Prostate gland (tissue), 2 donors: ENCODE data around the gene FAM163B. TPM values are rescaled to one million over a fixed set of nuclear protein-coding genes. Genes with fewer than 3 reads are reported as not detected.
A peak's percentile ranks its signal among the peaks of the same experiment; 100 is the strongest.

ENCODE experiments used
- DNase-seq: peaks from one replicate; pipeline ENCODE4 v3.0.0-alpha.2; 2019; ENCODE audit warnings: low spot score
- H3K27ac ChIP-seq, 2 donors: fragments of 200-600 bp; sonication (generic); 2 replicates each; pipeline ENCODE4 v1.5.1; 2017 to 2019
- H3K27me3 ChIP-seq: fragments of 200-600 bp; sonication (generic); replicated peaks from 2 replicates; pipeline ENCODE4 v1.5.1; 2019; ENCODE audit not compliant: insufficient read depth
- H3K36me3 ChIP-seq, 2 donors: fragments of 200-600 bp; sonication (generic); 1 replicate in 1 of 2; 2 replicates in 1 of 2; pipeline versions ENCODE4 v1.5.1 to v1.8.1; 2017 to 2019
- H3K4me1 ChIP-seq: fragments of 200-600 bp; sonication (generic); replicated peaks from 2 replicates; pipeline ENCODE4 v1.5.1; 2019
- H3K4me3 ChIP-seq, 2 donors: fragments of 200-600 bp; sonication (generic); 2 replicates each; pipeline ENCODE4 v1.5.1; 2017 to 2019
- H3K9me3 ChIP-seq: fragments of 200-600 bp; sonication (generic); 2 replicates; pipeline ENCODE4 v1.5.1; 2017
- POLR2A ChIP-seq: fragments of 450-650 bp; IDR thresholded peaks from one replicate; pipeline ENCODE4 v1.6.1; 2016; ENCODE audit warnings: antibody characterized with exemption, mild to moderate bottlenecking
- POLR2AphosphoS5 ChIP-seq: sonication (generic); formaldehyde crosslinking; IDR thresholded peaks from one replicate; pipeline ENCODE4 v1.6.1; 2017; ENCODE audit warnings: antibody characterized with exemption
- WGBS: methylation state at CpG from one replicate; pipeline ENCODE4 v1.1.5; 2018; 5-methylcytosine and 5-hydroxymethylcytosine counted together
- intact Hi-C: fragments of 100-400 bp; cut with DNase I; formaldehyde crosslinking; loops from one replicate; pipeline ENCODE4 v1.14.2; 2022
- total RNA-seq, 2 donors: library from RNA; depleted of rRNA; stranded (reverse); fragments of >200 nt; gene quantifications; one replicate each; pipeline ENCODE4 v1.1.0, GENCODE V29; 2016
- TF ChIP-seq, protein P1 (sequence below), 4 experiments: fragments of 200-600 bp in 2 of 4; fragments of 450-650 bp in 2 of 4; sonication (generic) in 2 of 4; IDR thresholded peaks; 1 replicate in 3 of 4; 2 replicates in 1 of 4; pipeline ENCODE4 v1.5.1; 2016 to 2019; ENCODE audit warnings: antibody characterized with exemption in 4 of 4, mild to moderate bottlenecking in 2 of 4, moderate library complexity in 2 of 4

Gene FAM163B
- total RNA-seq, 2 donors from 2014 or later, result 0.85 TPM; not detected in 1

DNA sequence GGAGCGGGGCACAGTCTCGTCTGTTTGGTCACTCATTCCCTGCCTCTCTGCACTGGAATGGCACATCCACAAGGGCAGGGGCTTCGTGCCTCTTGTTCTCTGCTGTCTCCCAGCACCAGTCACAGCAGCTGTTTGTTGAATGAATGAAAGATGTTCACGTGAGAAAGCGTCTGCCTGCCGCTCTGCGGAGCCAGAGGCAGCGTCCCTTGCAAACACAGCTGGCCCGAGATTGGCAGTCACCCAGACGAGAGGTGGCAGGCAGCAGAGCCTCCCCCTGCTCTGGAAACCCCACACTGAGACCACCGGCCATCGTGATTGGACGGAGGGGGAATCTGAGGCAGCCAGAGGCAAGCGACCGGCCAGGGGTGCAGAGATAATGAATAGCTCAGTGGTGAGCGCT, 6.0 kb upstream of the FAM163B start:
- H3K4me1 ChIP-seq, result no peaks in the 10 kb centered on the region
- WGBS, result 32% methylated on average over 16 of the region's 16 CpGs
- H3K4me3 ChIP-seq, result no peak overlapping the region
- TF ChIP-seq POLR2AphosphoS5, result no peak
- TF ChIP-seq, protein P1, sequence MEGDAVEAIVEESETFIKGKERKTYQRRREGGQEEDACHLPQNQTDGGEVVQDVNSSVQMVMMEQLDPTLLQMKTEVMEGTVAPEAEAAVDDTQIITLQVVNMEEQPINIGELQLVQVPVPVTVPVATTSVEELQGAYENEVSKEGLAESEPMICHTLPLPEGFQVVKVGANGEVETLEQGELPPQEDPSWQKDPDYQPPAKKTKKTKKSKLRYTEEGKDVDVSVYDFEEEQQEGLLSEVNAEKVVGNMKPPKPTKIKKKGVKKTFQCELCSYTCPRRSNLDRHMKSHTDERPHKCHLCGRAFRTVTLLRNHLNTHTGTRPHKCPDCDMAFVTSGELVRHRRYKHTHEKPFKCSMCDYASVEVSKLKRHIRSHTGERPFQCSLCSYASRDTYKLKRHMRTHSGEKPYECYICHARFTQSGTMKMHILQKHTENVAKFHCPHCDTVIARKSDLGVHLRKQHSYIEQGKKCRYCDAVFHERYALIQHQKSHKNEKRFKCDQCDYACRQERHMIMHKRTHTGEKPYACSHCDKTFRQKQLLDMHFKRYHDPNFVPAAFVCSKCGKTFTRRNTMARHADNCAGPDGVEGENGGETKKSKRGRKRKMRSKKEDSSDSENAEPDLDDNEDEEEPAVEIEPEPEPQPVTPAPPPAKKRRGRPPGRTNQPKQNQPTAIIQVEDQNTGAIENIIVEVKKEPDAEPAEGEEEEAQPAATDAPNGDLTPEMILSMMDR (IDR thresholded peaks at IDR 0.05), result no peak
- TF ChIP-seq POLR2A, result no peak
- intact Hi-C loops, result no loop called here
- DNase-seq, result no peak
- no peaks in the 10 kb centered on the region for H3K27me3 ChIP-seq
- no peaks in the 10 kb centered on the region for H3K9me3 ChIP-seq
- H3K27ac ChIP-seq, result no peak overlapping the region
- no peaks in the 10 kb centered on the region for H3K36me3 ChIP-seq

DNA sequence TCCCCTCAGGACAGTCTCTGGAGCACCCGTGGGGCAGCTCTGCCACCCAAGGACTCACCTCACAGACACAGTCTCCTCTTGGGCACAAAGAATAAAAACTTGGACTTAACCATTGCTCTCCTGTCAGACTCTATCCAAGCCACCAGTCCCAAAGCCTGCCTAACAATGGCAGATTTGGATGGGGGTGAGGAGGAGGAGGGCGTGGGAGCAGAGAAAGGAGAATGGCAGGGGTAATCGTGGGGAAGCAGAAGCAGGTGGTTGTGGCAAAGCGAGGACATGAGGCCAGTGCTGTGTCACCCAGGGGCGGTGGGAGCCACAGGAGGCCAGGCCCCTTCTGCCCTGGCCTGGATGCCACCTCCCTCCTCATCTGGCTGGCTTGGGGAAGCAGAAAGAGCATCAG, 5.5 kb upstream of the FAM163B start:
- 47% methylated on average over 5 of the region's 5 CpGs for whole genome bisulfite sequencing
- H3K36me3 ChIP-seq, result no peaks in the 10 kb centered on the region
- H3K4me3 ChIP-seq, result no peak overlapping the region
- TF ChIP-seq, protein P1 (IDR thresholded peaks at IDR 0.05), result no peak
- TF ChIP-seq POLR2AphosphoS5 (no peak), POLR2A (no peak)
- no peaks in the 10 kb centered on the region for H3K4me1 ChIP-seq
- DNase-seq, result no peak
- no peaks in the 10 kb centered on the region for H3K9me3 ChIP-seq
- no peak overlapping the region for H3K27ac ChIP-seq
- no peaks in the 10 kb centered on the region for H3K27me3 ChIP-seq
- intact Hi-C loops, result no loop called here

DNA sequence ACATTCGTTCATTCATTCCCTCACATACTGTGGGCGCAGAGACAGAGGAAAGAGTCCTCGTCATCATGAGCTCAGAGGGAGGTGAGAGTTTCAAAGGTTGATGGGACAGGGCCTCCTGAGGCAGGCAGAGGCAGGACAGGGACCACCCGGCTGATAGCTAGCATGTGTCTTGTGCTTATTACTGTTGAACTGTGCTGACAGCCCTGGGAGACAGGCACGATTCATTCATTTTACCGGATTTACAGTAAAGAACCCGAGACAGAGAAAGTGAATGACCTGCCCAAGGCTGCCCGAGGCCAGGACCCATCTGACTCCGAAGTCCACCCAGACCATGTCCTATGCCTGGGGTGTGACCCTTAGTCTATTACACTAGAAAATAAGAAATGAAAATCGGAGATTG, 4.9 kb upstream of the FAM163B start:
- intact Hi-C loops, result no loop called here
- TF ChIP-seq POLR2A, result no peak
- TF ChIP-seq, protein P1 (IDR thresholded peaks at IDR 0.05), result no peak

DNA sequence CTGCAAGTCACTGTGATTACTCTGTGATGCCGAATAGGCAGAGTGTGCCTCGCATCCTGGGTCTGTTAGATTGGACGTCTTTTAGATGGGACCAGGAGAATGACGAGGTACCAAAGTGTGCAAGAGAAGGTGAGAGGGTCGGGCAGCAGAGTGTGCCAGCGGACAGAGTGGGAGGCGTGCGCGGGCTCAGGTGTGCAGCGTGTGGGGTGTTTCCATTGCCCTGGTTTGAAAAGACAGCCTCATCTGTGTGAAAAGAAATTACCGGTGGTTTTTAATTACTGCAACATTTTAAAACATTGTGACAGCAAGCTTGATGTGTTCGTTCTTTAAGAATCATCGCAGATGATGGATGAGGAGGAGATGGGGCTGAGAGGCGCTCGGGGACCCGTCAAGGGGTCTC, 4.2 kb upstream of the FAM163B start:
- intact Hi-C loops, result no loop called here
- Histone ChIP-seq H3K27me3 (peaks cover 4% of the 10 kb centered on the region), H3K9me3 (no peaks in the 10 kb centered on the region), H3K36me3 (no peaks in the 10 kb centered on the region), H3K4me3 (no peak overlapping the region), H3K27ac (no peak overlapping the region), H3K4me1 (no peaks in the 10 kb centered on the region)
- WGBS, result 88% methylated on average over 16 of the region's 16 CpGs
- TF ChIP-seq, protein P1 (IDR thresholded peaks at IDR 0.05), result no peak
- TF ChIP-seq POLR2A (no peak), POLR2AphosphoS5 (no peak)
- no peak for DNase-seq

More for the DNA sequence above, 4.9 kb upstream of the FAM163B start:
- Histone ChIP-seq H3K9me3 (no peaks in the 10 kb centered on the region), H3K27ac (no peak overlapping the region), H3K27me3 (no peaks in the 10 kb centered on the region), H3K4me1 (no peaks in the 10 kb centered on the region), H3K4me3 (no peak overlapping the region), H3K36me3 (no peaks in the 10 kb centered on the region)
- 73% methylated on average over 10 of the region's 10 CpGs for WGBS
- DNase-seq, result no peak

DNA sequence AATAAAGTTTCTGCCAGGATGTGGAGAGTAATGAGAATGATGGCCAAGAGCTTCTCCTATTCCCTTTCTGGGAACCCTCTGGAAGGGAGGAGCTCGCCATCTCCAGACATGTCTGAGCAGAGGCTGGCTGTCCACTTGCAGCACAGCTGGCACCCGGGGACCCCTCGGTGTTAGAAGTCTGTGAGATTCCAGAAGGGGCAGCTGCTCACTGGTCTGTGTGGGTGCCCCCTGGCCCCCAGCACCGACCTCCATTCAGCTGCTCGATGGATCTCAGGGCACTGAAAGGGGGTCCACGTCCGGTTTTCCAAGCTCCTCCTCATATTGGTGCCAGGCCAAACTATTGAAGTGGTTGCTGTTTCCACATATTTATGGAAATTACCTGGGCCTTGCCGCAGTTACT, 3.6 kb upstream of the FAM163B start:
- Histone ChIP-seq H3K27me3 (peaks cover 7% of the 10 kb centered on the region), H3K36me3 (no peaks in the 10 kb centered on the region), H3K9me3 (no peaks in the 10 kb centered on the region), H3K27ac (no peak overlapping the region), H3K4me1 (no peaks in the 10 kb centered on the region), H3K4me3 (no peak overlapping the region)
- DNase-seq, result peak; percentile 10
- intact Hi-C loops, result no loop called here
- TF ChIP-seq, protein P1 (IDR thresholded peaks at IDR 0.05), result no peak
- TF ChIP-seq POLR2AphosphoS5 (no peak), POLR2A (no peak)
- WGBS, result 27% methylated on average over 8 of the region's 8 CpGs
